Upper lobe of left lung (tissue), 4 donors: ENCODE results near the gene MAF.

Experiments used
- CTCF ChIP-seq, 6 experiments: fragments of 450-650 bp in 4 of 6; fragments of 200-600 bp in 2 of 6; sonication (generic) in 2 of 6; IDR thresholded peaks; one replicate each; pipeline ENCODE4 v1.5.1; 2016 to 2019; ENCODE audit warnings: antibody characterized with exemption in 6 of 6
- EP300 ChIP-seq, 4 donors: sonication (generic); formaldehyde crosslinking; IDR thresholded peaks; one replicate each; pipeline ENCODE4 v1.5.1; 2017; ENCODE audit warnings: antibody characterized with exemption in 4 of 4, control low read depth in 2 of 4
- POLR2A ChIP-seq, 4 donors: fragments of 450-650 bp; IDR thresholded peaks; one replicate each; pipeline ENCODE4 v1.5.1; 2016 to 2017; ENCODE audit warnings: antibody characterized with exemption in 4 of 4, mild to moderate bottlenecking in 2 of 4
- POLR2AphosphoS5 ChIP-seq, 2 donors: sonication (generic); formaldehyde crosslinking; IDR thresholded peaks; one replicate each; pipeline ENCODE4 v1.5.1; 2017; ENCODE audit warnings: antibody characterized with exemption in 2 of 2

- no peak for TF ChIP-seq CTCF (IDR thresholded peaks at IDR 0.05)
- TF ChIP-seq POLR2AphosphoS5 (IDR thresholded peaks at IDR 0.05), result no peak
- no peak for TF ChIP-seq POLR2A (IDR thresholded peaks at IDR 0.05)
- no peak for TF ChIP-seq EP300 (IDR thresholded peaks at IDR 0.05)
These were observed 38.8 kb downstream of the MAF start for GRCh38 chr16:79561729-79562128.
